Astrocyte (in vitro differentiated cells and primary cell): ENCODE data around the gene MAPK8IP3.

ENCODE experiments used
- CTCF ChIP-seq: IDR thresholded peaks from 2 replicates; pipeline ENCODE4 v1.5.1; 2011; ENCODE audit warnings: low read depth, mild to moderate bottlenecking, inconsistent platforms, low read length, moderate library complexity; ENCODE audit not compliant: insufficient read depth
- EZH2 ChIP-seq: IDR thresholded peaks from 2 replicates; pipeline ENCODE4 v1.6.1; 2012; ENCODE audit warnings: mild to moderate bottlenecking, low read length, inconsistent platforms; ENCODE audit not compliant: insufficient read depth

GRCh38 chr16:1662543-1662942 lies 43.5 kb upstream of the MAPK8IP3 start:
- TF ChIP-seq CTCF (no peak), EZH2 (no peak)
